Vagina (tissue), 2 donors: Measurements from ENCODE around the gene SLC19A1. TPM values are rescaled to one million over a fixed set of nuclear protein-coding genes. Genes with fewer than 3 reads are reported as not detected.

Source experiments
- DNase-seq, 2 donors: peaks; one replicate each; pipeline ENCODE4 v3.0.0-alpha.2; 2017; ENCODE audit errors: extremely low spot score in 2 of 2
- H3K27ac ChIP-seq: fragments of 200-600 bp; sonication (generic); one replicate; pipeline ENCODE4 v1.5.1; 2019
- H3K27me3 ChIP-seq: fragments of 200-600 bp; sonication (generic); one replicate; pipeline ENCODE4 v1.5.1; 2019
- H3K36me3 ChIP-seq, 2 donors: fragments of 200-600 bp; sonication (generic); one replicate each; pipeline ENCODE4 v1.5.1; 2017 to 2019
- H3K4me1 ChIP-seq: fragments of 200-600 bp; sonication (generic); one replicate; pipeline ENCODE4 v1.5.1; 2019
- H3K4me3 ChIP-seq, 2 donors: fragments of 200-600 bp; sonication (generic); 1 replicate in 1 of 2; 2 replicates in 1 of 2; pipeline ENCODE4 v1.5.1; 2016 to 2019
- H3K9me3 ChIP-seq: fragments of 200-600 bp; sonication (generic); one replicate; pipeline ENCODE4 v1.5.1; 2019
- POLR2A ChIP-seq, 2 donors: fragments of 450-650 bp; IDR thresholded peaks; one replicate each; pipeline ENCODE4 v1.6.1; 2017; ENCODE audit warnings: antibody characterized with exemption in 2 of 2, mild to moderate bottlenecking in 2 of 2, moderate library complexity in 2 of 2
- POLR2AphosphoS5 ChIP-seq, 2 donors: sonication (generic); formaldehyde crosslinking; IDR thresholded peaks; one replicate each; pipeline ENCODE4 v1.9.0; 2017; ENCODE audit warnings: antibody characterized with exemption in 2 of 2, mild to moderate bottlenecking in 2 of 2, low read depth in 1 of 2; ENCODE audit not compliant: insufficient read depth in 1 of 2
- intact Hi-C: fragments of 100-400 bp; cut with DNase I; formaldehyde crosslinking; loops from one replicate; pipeline ENCODE4 v1.15.1; 2023
- total RNA-seq: library from RNA; depleted of rRNA; stranded (reverse); fragments of >200 nt; gene quantifications from one replicate; pipeline ENCODE4 v1.2.3, GENCODE V29; 2016
- TF ChIP-seq, protein P1 (sequence below), 3 experiments: fragments of 450-650 bp in 2 of 3; fragments of 200-600 bp in 1 of 3; sonication (generic) in 1 of 3; IDR thresholded peaks; one replicate each; pipeline ENCODE4 v1.5.1; 2017 to 2019; ENCODE audit warnings: antibody characterized with exemption in 3 of 3, mild to moderate bottlenecking in 2 of 3, moderate library complexity in 2 of 3

Gene SLC19A1
- total RNA-seq, 1 donor from 2014 or later = 4.9 TPM

DNA sequence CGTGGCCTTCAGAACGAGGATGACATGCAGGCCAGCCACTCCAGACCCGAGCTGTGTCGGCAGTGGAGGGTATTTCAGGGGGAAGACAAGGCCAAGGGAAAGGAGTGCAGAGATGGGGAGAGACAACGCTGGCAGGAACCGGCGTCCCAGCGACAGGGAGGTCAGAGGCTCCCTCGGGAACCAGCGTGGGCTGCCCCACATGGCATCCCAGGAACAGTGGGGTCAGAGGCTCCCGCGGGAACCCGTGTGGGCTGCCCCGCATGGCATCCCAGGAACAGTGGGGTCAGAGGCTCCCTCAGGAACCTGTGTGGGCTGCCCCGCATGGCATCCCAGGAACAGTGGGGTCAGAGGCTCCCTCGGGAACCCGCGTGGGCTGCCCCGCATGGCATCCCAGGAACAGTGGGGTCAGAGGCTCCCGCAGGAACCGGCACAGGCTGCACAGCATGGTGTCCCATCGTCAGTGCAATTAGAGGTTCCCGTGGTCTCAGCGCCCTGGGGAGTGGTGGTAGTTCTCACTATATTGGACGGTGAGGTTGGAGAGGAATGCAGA is 43.0 kb downstream of the SLC19A1 start:
- intact Hi-C loops = no loop called here
- Histone ChIP-seq H3K9me3 (no peaks in the 10 kb centered on the region), H3K4me3 (no peak overlapping the region), H3K27ac (no peak overlapping the region), H3K27me3 (no peaks in the 10 kb centered on the region), H3K36me3 (peaks cover 0 to 49% of the 10 kb centered on the region in 2 donors), H3K4me1 (no peaks in the 10 kb centered on the region)
- DNase-seq = no peak
- TF ChIP-seq POLR2A (IDR thresholded peaks at IDR 0.05) (no peak), POLR2AphosphoS5 (IDR thresholded peaks at IDR 0.05; ENCODE audit: insufficient read depth in 1 of 2, low read depth in 1 of 2) (no peak)
- TF ChIP-seq, protein P1, sequence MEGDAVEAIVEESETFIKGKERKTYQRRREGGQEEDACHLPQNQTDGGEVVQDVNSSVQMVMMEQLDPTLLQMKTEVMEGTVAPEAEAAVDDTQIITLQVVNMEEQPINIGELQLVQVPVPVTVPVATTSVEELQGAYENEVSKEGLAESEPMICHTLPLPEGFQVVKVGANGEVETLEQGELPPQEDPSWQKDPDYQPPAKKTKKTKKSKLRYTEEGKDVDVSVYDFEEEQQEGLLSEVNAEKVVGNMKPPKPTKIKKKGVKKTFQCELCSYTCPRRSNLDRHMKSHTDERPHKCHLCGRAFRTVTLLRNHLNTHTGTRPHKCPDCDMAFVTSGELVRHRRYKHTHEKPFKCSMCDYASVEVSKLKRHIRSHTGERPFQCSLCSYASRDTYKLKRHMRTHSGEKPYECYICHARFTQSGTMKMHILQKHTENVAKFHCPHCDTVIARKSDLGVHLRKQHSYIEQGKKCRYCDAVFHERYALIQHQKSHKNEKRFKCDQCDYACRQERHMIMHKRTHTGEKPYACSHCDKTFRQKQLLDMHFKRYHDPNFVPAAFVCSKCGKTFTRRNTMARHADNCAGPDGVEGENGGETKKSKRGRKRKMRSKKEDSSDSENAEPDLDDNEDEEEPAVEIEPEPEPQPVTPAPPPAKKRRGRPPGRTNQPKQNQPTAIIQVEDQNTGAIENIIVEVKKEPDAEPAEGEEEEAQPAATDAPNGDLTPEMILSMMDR (IDR thresholded peaks at IDR 0.05) = no peak

DNA sequence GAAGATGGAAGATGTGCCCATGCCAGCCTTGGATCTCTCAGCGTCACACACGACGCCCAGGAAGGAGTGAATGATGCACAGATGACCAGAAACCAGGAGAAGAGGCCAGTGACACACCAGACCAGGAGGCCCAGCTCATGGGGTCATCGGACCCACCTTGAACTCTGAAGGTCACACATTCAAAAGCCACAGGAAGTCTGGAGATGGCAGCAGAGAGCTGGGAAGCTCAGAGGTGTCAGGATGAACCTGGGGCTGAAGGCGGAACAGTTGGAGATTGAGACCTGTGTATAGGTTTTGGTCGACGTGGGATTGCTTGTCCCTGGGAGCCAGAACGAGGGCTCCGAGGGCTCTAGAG is 43.6 kb downstream of the SLC19A1 start:
- TF ChIP-seq POLR2AphosphoS5 (IDR thresholded peaks at IDR 0.05; ENCODE audit: insufficient read depth in 1 of 2, low read depth in 1 of 2) = no peak
- TF ChIP-seq, protein P1 (IDR thresholded peaks at IDR 0.05) = no peak
- no peak for TF ChIP-seq POLR2A (IDR thresholded peaks at IDR 0.05)
- intact Hi-C loops = no loop called here
- no peak for DNase-seq
- H3K4me1 ChIP-seq = no peaks in the 10 kb centered on the region
- no peaks in the 10 kb centered on the region for H3K27me3 ChIP-seq
- peaks cover 0 to 49% of the 10 kb centered on the region in 2 donors for H3K36me3 ChIP-seq
- no peak overlapping the region for H3K4me3 ChIP-seq
- H3K27ac ChIP-seq = no peak overlapping the region
- H3K9me3 ChIP-seq = no peaks in the 10 kb centered on the region

DNA sequence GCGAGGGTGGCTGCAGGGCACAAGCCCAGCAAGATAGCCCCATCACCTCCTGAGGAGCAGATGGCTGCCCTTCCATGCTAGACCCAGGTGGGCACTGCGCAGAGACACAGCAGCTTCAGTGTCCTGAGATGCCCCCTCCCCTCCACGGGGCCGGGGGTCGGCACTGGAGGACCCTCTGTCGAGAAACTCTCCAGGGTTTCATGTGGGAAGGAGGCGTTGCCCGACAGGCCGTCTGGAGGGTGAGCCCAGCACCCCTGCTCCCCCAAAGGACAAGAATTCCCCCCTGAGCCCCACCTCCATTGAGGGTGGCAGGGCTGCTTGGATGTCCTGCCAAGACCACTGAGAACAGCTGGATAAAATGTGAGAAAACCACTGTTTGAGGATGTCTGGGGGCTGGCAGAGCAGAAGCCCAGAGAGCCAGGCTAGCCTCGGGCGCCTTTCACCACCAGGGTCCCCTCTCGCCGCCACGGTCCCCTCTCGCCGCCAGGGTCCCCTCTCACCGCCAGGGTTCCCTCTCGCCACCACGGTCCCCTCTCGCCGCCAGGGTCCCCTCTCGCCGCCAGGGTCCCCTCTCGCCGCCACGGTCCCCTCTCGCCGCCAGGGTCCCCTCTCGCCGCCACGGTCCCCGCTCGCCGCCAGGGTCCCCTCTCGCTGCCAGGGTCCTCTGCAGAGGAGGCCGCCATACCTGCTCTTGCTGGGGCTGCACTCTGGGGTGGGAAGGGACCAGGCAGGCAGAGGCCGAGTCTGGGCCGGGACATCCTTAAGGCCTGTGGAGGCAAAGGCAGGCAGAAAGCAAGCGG is 44.2 kb downstream of the SLC19A1 start:
- H3K36me3 ChIP-seq = peaks cover 0 to 49% of the 10 kb centered on the region in 2 donors
- no peak for DNase-seq

DNA sequence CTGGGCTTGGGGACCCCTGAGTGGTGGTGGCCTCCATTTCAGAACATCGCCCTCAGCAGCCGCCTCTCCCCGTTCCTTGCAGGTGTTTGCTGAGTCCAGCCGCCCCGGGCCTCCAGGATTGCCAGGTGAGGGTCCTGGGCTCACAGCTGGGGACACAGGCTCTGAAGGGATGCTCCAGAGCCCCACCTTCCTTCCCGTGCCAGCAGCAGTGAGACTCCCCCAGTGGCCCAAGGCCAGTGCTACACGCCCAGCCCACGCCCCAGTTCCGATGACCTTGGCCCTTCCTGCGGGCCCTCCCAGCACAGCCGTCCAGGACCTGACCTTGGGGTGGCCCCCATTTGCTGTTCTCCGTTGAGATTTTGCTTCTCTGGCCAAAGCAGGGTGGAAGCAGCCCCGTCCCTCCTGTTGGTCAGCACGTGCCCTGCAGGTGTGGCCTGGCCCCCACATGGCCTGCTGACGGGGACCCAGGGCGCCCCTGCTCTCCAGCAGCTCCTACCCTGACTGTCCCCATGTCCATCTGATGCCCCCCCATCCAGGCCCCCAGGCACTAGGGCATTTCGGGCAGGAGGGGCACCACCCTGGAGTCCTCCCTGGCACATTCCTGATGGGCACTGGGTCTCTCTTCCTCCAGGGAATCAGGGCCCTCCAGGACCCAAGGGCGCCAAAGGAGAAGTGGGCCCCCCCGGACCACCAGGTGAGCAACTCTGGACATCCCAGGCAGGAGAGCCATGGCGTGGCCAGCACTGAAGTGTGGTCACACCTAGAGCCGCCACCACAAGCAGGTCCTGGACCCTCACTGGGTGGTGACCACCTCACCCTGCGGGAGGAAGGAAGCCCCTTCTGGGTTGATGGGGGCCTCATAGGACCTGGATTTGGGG is 45.0 kb downstream of the SLC19A1 start:
- Histone ChIP-seq H3K27me3 (no peaks in the 10 kb centered on the region), H3K9me3 (no peaks in the 10 kb centered on the region), H3K36me3 (peaks cover 0 to 49% of the 10 kb centered on the region in 2 donors), H3K27ac (no peak overlapping the region), H3K4me3 (no peak overlapping the region), H3K4me1 (no peaks in the 10 kb centered on the region)
- no peak for DNase-seq
- intact Hi-C loops = no loop called here
- TF ChIP-seq POLR2A (IDR thresholded peaks at IDR 0.05) (no peak), POLR2AphosphoS5 (IDR thresholded peaks at IDR 0.05; ENCODE audit: insufficient read depth in 1 of 2, low read depth in 1 of 2) (no peak)
- TF ChIP-seq, protein P1 (IDR thresholded peaks at IDR 0.05) = no peak

More for the DNA sequence above, 44.2 kb downstream of the SLC19A1 start:
- intact Hi-C loops = no loop called here
- no peak overlapping the region for H3K27ac ChIP-seq
- TF ChIP-seq, protein P1 (IDR thresholded peaks at IDR 0.05) = no peak
- no peak for TF ChIP-seq POLR2A (IDR thresholded peaks at IDR 0.05)
- no peak for TF ChIP-seq POLR2AphosphoS5 (IDR thresholded peaks at IDR 0.05; ENCODE audit: insufficient read depth in 1 of 2, low read depth in 1 of 2)
- H3K4me3 ChIP-seq = no peak overlapping the region
- no peaks in the 10 kb centered on the region for H3K9me3 ChIP-seq
- no peaks in the 10 kb centered on the region for H3K27me3 ChIP-seq
- H3K4me1 ChIP-seq = no peaks in the 10 kb centered on the region
